ENCODE measurements around the gene STAB1.

DNA sequence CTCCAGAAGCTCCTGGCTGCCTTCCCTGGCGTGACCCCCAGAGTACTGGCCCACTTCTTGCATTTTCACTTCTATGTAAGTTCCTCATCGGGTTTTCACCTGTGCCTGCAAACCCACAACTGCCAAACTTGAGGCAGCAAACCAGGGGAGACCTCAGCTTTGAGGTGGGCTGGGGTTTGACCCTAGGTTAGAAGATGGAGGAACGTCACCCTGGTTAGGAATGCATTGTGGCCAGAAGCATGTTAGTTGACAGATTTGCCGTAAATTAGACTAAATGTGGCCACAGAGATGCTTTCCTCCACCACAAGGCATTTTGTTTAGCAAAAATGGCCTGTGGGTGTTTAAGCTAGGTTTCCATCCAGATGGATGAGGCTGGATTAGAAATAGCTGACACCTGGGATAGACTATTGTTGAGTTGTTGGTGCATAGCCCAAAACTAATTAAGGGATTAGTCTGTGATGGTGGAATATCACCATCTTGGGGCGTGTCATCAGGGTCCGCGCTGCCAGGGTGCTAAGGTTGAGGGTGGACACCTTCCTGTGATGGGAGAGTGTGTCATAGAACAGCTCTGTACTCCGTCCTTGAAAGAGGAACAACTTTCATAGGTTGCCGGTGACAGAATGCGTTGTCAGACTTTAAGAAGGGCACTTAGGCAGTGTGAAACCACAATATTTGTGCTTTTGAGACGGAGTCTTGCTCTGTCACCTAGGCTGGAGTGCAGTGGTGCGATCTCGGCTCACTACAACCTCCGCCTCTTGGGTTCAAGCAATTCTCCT lies 36.2 kb upstream of the STAB1 start:
- TF ChIP-seq, protein P1, sequence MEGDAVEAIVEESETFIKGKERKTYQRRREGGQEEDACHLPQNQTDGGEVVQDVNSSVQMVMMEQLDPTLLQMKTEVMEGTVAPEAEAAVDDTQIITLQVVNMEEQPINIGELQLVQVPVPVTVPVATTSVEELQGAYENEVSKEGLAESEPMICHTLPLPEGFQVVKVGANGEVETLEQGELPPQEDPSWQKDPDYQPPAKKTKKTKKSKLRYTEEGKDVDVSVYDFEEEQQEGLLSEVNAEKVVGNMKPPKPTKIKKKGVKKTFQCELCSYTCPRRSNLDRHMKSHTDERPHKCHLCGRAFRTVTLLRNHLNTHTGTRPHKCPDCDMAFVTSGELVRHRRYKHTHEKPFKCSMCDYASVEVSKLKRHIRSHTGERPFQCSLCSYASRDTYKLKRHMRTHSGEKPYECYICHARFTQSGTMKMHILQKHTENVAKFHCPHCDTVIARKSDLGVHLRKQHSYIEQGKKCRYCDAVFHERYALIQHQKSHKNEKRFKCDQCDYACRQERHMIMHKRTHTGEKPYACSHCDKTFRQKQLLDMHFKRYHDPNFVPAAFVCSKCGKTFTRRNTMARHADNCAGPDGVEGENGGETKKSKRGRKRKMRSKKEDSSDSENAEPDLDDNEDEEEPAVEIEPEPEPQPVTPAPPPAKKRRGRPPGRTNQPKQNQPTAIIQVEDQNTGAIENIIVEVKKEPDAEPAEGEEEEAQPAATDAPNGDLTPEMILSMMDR (conservative IDR thresholded peaks at IDR 0.05 in 1 of 2, IDR thresholded peaks at IDR 0.05 in 1 of 2; ENCODE audit: low read depth in 1 of 2, low read length in 2 of 2), result no peak
- no peak for TF ChIP-seq EZH2 (IDR thresholded peaks at IDR 0.05; ENCODE audit: low read length, missing control alignments)
